Muscle of leg (tissue), 11 donors: ENCODE data around the gene TYMP. TPM values are rescaled to one million over a fixed set of nuclear protein-coding genes. Genes with fewer than 3 reads are reported as not detected.
A peak's percentile ranks its signal among the peaks of the same experiment; 100 is the strongest.

Experiments
- DNase-seq: peaks from one replicate; pipeline ENCODE4 v3.0.0; 2013
- H3K27ac ChIP-seq: one replicate; pipeline ENCODE4 v1.5.1; 2013; ENCODE audit warnings: mild to moderate bottlenecking, low read length, control low read depth
- H3K27me3 ChIP-seq: one replicate; pipeline ENCODE4 v1.6.1; 2013; ENCODE audit warnings: low read length; ENCODE audit not compliant: control insufficient read depth, insufficient read depth
- H3K36me3 ChIP-seq: one replicate; pipeline ENCODE4 v1.6.1; 2013; ENCODE audit warnings: low read length; ENCODE audit not compliant: control insufficient read depth, insufficient read depth
- H3K4me1 ChIP-seq: one replicate; pipeline ENCODE4 v1.6.1; 2013; ENCODE audit warnings: low read length; ENCODE audit not compliant: control insufficient read depth, insufficient read depth
- H3K4me3 ChIP-seq: one replicate; pipeline ENCODE4 v1.5.1; 2013; ENCODE audit warnings: low read length, control low read depth
- H3K9me3 ChIP-seq: replicated peaks from 2 replicates; pipeline ENCODE4 v1.6.1; 2013; ENCODE audit warnings: low read depth, low read length; ENCODE audit not compliant: control insufficient read depth
- WGBS: methylation state at CpG from one replicate; pipeline ENCODE4 v1.1.5; 2013; ENCODE audit warnings: missing lambda C conversion rate; ENCODE audit not compliant: insufficient coverage; 5-methylcytosine and 5-hydroxymethylcytosine counted together
- polyA plus RNA-seq, 8 donors: library from polyadenylated mRNA; unstranded; fragments of 120-200 nt; gene quantifications; one replicate each; pipeline versions ENCODE4 v1.2.1 to v1.2.3, GENCODE V29; 2013; ENCODE audit warnings: inconsistent platforms in 1 of 8, low replicate concordance in 1 of 8; ENCODE audit not compliant: insufficient read length in 8 of 8, insufficient read depth in 1 of 8
- total RNA-seq: library from RNA; stranded (reverse); fragments of 120-200 nt; gene quantifications from one replicate; pipeline ENCODE4 v1.2.4, GENCODE V29; 2013

Gene TYMP
- total and polyA plus RNA-seq, 9 donors: 3.2 to 5.8 (median 3.9) TPM

DNA sequence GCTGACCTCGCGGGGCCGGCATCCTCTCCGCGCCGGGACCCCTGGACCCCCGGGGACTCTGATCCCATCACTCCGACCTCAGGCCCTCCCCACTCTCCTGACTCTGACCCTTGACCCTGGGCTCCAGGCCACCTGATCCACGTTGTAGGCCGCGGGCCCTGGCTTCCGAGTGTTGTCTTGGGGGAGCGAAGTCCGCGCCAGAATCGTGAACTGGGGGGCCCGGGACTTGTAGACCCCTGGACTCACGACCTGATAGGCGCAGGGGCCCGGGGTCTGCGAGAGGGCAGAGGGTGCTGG is 716 bp upstream of the TYMP start:
- peaks cover 41% of the 10 kb centered on the region for H3K4me1 ChIP-seq

DNA sequence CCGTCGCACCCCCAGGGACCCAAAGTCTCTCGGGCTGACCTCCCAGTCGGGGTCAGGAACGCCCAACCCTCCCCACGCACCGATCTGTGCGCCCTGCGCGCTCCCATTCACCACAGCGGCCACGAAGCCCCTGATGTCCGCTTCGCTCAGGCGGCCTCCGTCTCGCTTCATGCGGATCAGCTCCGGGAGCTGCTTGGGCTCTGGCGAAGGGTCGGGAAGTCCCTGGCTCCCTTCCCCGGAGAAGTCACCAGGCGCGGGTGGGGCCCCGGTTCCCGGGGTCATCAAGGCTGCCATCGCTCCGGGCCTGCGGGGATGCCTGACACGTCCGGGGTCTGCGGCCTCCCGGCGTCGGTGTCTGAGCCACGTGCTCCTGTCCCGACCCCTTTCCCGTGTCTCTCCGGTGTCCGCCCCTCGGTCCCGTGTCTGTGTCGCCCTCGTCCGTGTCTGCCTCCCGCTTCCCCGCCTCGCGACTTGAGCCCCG is 356 bp downstream of the TYMP start:
- Histone ChIP-seq H3K27me3 (peaks cover 61% of the 10 kb centered on the region), H3K4me3 (peak overlapping the region; percentile 36), H3K4me1 (peaks cover 47% of the 10 kb centered on the region), H3K36me3 (no peaks in the 10 kb centered on the region), H3K9me3 (no peaks in the 10 kb centered on the region), H3K27ac (peak overlapping the region; percentile 67)
- DNase-seq: peak; percentile 55
- WGBS: 7% methylated on average over 50 of the region's 50 CpGs

More for the DNA sequence above, 716 bp upstream of the TYMP start:
- Histone ChIP-seq H3K27me3 (peaks cover 70% of the 10 kb centered on the region), H3K27ac (peak overlapping the region; percentile 60), H3K9me3 (no peaks in the 10 kb centered on the region), H3K4me3 (peak overlapping the region; percentile 47), H3K36me3 (no peaks in the 10 kb centered on the region)
- 2% methylated on average over 21 of the region's 21 CpGs for WGBS
- DNase-seq: no peak

DNA sequence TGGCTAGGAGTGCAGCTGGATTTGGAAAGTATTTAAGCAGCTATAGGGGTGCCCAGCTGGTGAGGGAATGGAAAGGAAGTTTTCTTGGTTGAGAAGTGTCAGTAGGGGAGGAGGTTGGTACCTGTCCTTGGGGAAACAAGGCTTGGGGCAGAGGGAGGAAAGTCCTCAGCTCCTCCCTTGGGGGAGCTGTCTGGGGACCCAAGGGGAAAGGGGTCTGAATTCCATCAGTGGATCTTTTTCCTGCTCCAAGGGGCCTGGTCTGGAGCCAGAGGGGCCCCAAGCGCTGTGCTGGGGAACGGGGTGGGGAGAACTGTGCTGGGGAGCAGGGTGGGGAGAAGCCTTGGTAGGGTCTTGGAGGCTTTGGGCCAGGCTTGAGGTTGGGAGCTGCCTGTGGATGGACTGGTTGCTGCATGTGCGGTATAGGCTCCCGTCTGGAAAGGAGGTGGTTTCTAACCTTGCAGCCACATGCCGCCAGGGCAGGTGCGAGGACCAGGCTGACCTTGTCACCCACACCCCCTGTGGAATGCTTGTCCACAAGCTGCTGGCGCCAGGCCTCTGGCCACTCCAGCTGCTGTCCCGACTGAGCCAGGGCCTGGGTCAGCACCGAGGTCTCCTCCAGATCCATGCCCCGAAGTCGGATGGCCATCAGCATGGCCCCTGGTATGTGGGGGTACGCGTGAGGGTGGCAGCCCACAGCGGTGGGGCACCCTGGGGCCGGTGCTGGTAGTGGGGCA is 963 bp downstream of the TYMP start:
- Histone ChIP-seq H3K4me3 (peak overlapping the region; percentile 36), H3K9me3 (no peaks in the 10 kb centered on the region), H3K27ac (peak overlapping the region; percentile 67), H3K4me1 (peaks cover 51% of the 10 kb centered on the region), H3K36me3 (peaks cover 5% of the 10 kb centered on the region), H3K27me3 (peaks cover 55% of the 10 kb centered on the region)
- WGBS: 52% methylated on average over 10 of the region's 15 CpGs
- peak; percentile 33 for DNase-seq

DNA sequence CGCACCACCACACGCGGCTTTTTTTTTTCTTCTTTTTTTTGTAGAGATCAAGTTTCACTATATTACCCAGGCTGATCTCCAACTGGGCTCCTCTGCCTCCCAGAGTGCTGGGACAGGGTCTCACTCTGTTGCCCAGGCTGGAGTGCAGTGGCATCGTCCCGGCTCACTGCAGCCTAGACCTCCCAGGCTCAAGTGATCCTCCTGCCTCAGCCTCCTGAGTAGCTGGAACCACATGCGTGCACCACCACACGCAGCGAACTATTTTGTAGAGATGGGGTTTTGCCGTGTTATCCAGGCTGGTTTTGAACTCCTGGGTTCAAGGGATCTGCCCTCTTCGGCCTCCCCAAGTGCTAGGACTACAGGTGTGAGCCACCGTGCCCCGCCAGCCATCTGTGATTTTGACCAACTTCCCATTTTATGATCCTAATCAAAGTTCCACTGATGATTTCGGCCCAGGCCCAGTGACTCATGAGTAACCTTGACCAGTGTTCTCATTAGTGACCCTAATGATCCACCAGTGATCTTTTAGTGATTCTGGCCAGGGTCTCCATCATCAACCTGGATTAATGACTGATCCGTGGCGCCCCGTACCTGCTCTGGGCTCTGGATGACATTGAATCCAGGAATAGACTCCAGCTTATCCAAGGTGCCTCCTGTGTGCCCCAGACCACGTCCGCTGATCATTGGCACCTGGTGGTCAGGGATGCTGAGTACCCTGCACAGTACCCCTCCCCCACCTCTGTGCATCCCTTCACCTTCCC is 1.7 kb downstream of the TYMP start:
- Histone ChIP-seq H3K27ac (peak overlapping the region; percentile 3), H3K4me3 (no peak overlapping the region), H3K4me1 (peaks cover 51% of the 10 kb centered on the region), H3K36me3 (peaks cover 13% of the 10 kb centered on the region), H3K9me3 (no peaks in the 10 kb centered on the region), H3K27me3 (peaks cover 48% of the 10 kb centered on the region)
- no peak for DNase-seq
- 94% methylated on average over 12 of the region's 18 CpGs for WGBS

DNA sequence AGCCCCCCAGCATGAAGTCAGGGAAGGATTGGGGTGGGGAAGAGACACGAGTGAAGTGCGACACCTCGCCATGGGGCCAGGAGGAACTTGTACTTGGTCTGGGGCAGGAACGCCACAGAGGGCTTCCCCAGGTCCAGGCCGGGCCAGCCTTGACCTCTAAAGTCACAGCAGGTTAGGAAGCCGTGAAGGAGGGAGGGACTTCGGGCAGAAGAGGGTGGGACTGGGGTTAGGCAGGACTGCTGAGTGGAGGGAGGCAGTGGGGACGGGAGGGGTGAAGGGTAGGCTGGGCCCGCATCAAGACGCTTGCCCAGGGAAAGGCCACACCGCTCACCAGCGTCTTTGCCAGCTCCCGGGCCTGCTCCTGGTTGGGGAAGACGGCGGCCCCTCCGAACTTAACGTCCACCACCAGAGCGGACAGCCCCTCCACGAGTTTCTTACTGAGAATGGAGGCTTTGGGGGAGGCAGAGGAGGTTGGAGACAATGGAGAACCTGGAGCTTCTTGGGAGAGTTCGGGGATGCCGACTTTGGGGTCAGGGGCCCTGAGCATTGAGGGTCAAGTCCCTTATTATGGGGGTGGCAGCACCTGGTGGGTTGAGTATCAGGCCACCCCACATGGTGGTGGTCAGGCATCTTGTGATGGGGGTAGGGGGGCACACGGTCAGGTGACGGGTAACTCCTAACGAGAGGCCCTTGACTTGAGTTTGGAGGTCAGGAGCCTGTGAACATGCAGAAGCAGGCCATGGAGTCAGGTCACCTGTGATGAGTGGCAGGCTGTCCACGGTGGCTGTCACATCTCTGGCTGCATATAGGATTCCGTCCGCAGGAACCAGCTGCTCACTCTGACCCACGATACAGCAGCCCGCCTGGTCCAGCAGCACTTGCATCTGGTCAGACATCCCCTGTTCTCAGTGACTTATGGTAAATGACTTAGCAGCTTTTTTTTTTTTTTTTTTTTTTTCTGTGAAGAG is 2.7 kb downstream of the TYMP start:
- Histone ChIP-seq H3K27ac (peak overlapping the region; percentile 71), H3K4me1 (peaks cover 47% of the 10 kb centered on the region), H3K27me3 (peaks cover 39% of the 10 kb centered on the region), H3K36me3 (peaks cover 22% of the 10 kb centered on the region), H3K9me3 (no peaks in the 10 kb centered on the region), H3K4me3 (peak overlapping the region; percentile 75)
- DNase-seq: peak; percentile 53
- WGBS: 33% methylated on average over 21 of the region's 29 CpGs

DNA sequence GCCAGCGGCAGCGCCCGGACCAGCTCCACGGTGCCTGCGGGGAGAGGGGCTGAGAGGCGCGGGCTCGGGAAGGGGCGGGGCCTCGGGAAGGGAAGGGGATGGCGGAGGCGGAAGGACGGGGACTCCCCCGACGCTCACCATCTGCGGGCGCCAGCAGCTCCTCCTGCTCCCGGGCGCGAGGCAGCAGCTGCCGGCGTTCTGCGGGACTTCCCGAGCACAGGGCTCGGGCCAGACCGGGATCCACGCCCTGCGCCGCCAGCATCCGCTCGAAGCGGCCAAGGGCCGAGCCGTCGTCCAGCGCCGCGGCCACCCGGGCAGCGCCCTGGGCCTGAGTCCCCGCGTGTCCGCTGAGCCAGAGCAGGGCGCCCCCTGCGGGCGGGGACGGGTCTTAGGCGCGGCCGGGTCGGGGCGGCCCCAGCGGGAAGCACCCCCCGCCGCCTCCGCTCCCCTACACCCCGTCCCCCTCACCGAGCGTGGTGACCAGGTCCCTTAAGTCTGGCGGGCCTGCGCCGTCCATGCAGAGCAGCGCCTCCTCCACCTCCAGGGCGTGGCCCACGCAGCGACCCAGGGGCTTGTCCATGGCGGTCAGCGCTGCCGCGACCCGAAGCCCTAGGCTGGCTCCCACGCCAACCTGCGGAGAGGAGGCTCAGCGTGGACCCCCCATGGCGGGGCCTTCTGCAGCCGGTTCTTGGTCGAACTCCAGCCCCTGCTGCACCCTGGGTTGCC is 3.5 kb downstream of the TYMP start:
- Histone ChIP-seq H3K27me3 (peaks cover 30% of the 10 kb centered on the region), H3K4me3 (peak overlapping the region; percentile 75), H3K27ac (peak overlapping the region; percentile 71), H3K4me1 (peaks cover 38% of the 10 kb centered on the region), H3K9me3 (no peaks in the 10 kb centered on the region), H3K36me3 (peaks cover 31% of the 10 kb centered on the region)
- WGBS: under 1% methylated on average over 75 of the region's 77 CpGs
- DNase-seq: peak; percentile 94

DNA sequence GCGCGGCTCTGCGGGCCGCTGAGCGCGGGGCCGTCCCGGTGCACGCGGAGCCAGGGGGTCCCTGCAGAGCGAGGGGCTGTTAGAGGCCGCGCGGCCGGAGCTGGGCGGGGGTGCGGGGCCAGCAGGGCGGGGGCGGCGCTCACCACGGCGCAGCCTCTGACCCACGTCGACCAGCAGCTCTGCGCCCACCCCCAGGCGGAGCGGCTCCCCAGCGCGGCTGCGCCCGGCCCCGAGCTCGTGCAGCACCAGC is 4.0 kb downstream of the TYMP start:
- WGBS: under 1% methylated on average over 32 of the region's 33 CpGs
- H3K4me3 ChIP-seq: peak overlapping the region; percentile 75
- no peak for DNase-seq
- H3K36me3 ChIP-seq: peaks cover 36% of the 10 kb centered on the region
- H3K9me3 ChIP-seq: no peaks in the 10 kb centered on the region
- H3K4me1 ChIP-seq: peaks cover 33% of the 10 kb centered on the region
- H3K27ac ChIP-seq: peak overlapping the region; percentile 71
- peaks cover 25% of the 10 kb centered on the region for H3K27me3 ChIP-seq

DNA sequence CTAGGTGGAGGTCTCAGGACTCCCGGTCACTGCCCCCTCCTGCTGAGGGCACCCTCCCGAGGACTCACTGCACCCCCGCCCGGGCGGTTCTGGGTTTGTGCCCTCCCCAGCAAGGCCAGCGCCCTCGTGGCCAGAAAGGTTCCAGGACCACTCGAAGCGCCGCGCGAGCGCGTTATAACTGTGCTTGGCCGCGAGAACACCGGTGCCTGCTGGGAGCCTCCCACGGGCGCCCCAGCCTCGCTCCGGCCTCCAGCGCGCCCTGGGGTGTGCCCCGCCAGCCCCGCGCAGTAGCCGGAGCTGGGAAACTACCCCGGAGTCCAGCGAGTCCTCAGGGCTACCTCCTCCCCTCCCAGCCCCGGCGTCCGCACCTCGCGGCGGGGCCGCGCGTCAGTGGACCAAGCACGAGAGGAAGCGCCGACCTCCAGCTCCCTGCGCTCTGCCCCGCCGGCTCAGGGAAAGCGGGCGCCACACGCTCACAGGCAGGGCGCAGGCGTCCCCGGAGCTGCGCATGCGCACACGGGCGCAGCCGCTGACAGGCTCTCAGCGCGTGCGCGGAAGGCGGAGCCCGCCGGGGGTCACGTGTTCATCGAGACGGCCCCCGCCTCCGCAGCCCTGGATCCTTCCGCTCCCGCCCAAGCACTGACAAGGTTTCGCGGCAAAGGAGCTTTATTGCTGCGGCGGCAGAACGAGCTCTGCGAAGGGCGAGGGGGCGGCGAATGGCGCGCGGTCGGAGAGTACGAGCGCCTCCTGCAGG is 4.5 kb downstream of the TYMP start, which contains the start of gene SCO2:
Gene SCO2, minus strand, starts transcription at position 495 of the 754 bp plus-strand sequence. CDS start 1,187 bp downstream, outside the sequence.
- peaks cover 28% of the 10 kb centered on the region for H3K4me1 ChIP-seq
- H3K27me3 ChIP-seq: peaks cover 20% of the 10 kb centered on the region
- DNase-seq: peak; percentile 99
- H3K27ac ChIP-seq: peak within 1 kb of the TSS; percentile 71
- peak within 1 kb of the TSS; percentile 75 for H3K4me3 ChIP-seq
- peaks cover 37% of the 10 kb centered on the region for H3K36me3 ChIP-seq
- under 1% methylated on average over 81 of the region's 84 CpGs for WGBS
- H3K9me3 ChIP-seq: no peaks in the 10 kb centered on the region

DNA sequence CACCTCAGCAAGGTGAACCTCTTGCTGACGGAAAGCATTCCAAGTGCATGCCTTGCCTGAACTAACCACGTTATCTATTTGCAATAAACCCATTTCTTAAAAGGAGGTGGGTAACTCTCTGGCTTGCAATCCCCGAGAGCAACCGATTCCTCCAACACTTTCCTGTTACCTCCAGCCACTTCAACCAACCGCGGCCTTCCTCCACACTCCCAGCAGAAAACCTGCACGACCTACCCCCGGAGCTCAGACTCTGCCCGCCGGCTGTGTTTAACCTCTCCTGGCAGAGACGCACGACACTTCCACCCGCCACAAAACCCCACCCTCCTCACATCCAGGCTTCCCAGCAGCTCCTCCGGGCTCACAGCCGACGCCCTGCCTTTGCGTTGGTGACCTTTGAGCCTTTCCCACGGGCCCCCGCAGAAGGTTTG is 5.1 kb downstream of the TYMP start:
- H3K27me3 ChIP-seq: peaks cover 15% of the 10 kb centered on the region

More for the DNA sequence above, 5.1 kb downstream of the TYMP start:
- peaks cover 25% of the 10 kb centered on the region for H3K4me1 ChIP-seq
- H3K4me3 ChIP-seq: peak overlapping the region; percentile 75
- 12% methylated on average over 19 of the region's 19 CpGs for WGBS
- peaks cover 37% of the 10 kb centered on the region for H3K36me3 ChIP-seq
- DNase-seq: no peak
- H3K27ac ChIP-seq: peak overlapping the region; percentile 29
- no peaks in the 10 kb centered on the region for H3K9me3 ChIP-seq
